ENCODE results near the gene RSF1.

DNA sequence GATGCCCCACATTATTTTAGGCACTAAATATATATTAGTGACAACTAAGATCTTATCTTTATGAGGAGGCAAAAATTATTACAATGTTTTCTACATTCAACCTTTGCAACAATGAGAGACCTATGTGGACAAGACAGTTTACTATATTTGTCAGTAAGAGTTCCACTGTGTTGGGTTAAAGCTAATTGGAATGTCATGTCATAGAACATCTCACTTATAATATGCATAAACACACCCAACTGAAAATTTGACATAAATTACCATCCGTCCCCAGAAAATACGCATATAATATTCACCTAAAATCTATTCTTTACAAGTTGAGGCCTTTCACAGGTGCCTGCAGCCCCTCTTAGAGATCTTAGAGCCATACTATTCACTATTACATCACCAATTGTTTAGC lies 84.0 kb downstream of the RSF1 start:
- no peak for TF ChIP-seq POLR2A (IDR thresholded peaks at IDR 0.05)
- TF ChIP-seq, protein P1, sequence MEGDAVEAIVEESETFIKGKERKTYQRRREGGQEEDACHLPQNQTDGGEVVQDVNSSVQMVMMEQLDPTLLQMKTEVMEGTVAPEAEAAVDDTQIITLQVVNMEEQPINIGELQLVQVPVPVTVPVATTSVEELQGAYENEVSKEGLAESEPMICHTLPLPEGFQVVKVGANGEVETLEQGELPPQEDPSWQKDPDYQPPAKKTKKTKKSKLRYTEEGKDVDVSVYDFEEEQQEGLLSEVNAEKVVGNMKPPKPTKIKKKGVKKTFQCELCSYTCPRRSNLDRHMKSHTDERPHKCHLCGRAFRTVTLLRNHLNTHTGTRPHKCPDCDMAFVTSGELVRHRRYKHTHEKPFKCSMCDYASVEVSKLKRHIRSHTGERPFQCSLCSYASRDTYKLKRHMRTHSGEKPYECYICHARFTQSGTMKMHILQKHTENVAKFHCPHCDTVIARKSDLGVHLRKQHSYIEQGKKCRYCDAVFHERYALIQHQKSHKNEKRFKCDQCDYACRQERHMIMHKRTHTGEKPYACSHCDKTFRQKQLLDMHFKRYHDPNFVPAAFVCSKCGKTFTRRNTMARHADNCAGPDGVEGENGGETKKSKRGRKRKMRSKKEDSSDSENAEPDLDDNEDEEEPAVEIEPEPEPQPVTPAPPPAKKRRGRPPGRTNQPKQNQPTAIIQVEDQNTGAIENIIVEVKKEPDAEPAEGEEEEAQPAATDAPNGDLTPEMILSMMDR (IDR thresholded peaks at IDR 0.05): no peak
